Neural cell (in vitro differentiated cells): ENCODE results near the gene NGEF. TPM values are rescaled to one million over a fixed set of nuclear protein-coding genes. Genes with fewer than 3 reads are reported as not detected.

Experiments used
- H2AFZ ChIP-seq: fragments of 200-600, 300-800 bp; sonication (generic), shearing (Covaris generic); 2 replicates; pipeline ENCODE4 v1.6.0; 2014; ENCODE audit warnings: low read depth, mild to moderate bottlenecking, antibody characterized with exemption, low read length, moderate library complexity
- H3F3A ChIP-seq: fragments of 200-600 bp; shearing (Covaris generic); 2 replicates; pipeline ENCODE4 v1.6.1; 2016; ENCODE audit warnings: mild to moderate bottlenecking, moderate library complexity, mixed read lengths, antibody characterized with exemption, low read length; ENCODE audit not compliant: insufficient read depth, poor library complexity, severe bottlenecking
- H3K27ac ChIP-seq: fragments of 200-600, 300-800 bp; sonication (generic), shearing (Covaris generic); 2 replicates; pipeline ENCODE4 v1.5.1; 2014; ENCODE audit warnings: mild to moderate bottlenecking, low read length, moderate library complexity
- H3K27me3 ChIP-seq: fragments of 300-800, 200-600 bp; sonication (generic), shearing (Covaris generic); 2 replicates; pipeline ENCODE4 v1.6.0; 2014; ENCODE audit warnings: mild to moderate bottlenecking, low read depth, low read length, moderate library complexity; ENCODE audit not compliant: insufficient read depth
- H3K36me3 ChIP-seq: fragments of 300-800, 200-600 bp; sonication (generic), shearing (Covaris generic); 2 replicates; pipeline ENCODE4 v1.5.1; 2014; ENCODE audit warnings: mild to moderate bottlenecking, antibody characterized with exemption, low read length, moderate library complexity; ENCODE audit not compliant: insufficient read depth
- H3K4me2 ChIP-seq: fragments of 300-800, 200-600 bp; sonication (generic), shearing (Covaris generic); 2 replicates; pipeline ENCODE4 v1.6.0; 2014; ENCODE audit warnings: mild to moderate bottlenecking, low read length
- H3K4me3 ChIP-seq: fragments of 300-800, 200-600 bp; sonication (generic), shearing (Covaris generic); 2 replicates; pipeline ENCODE4 v1.5.1; 2014; ENCODE audit warnings: mild to moderate bottlenecking, low read length, moderate library complexity
- H3K79me2 ChIP-seq: fragments of 200-600 bp; shearing (Covaris generic); replicated peaks from 2 replicates; pipeline ENCODE4 v1.6.0; 2014; ENCODE audit warnings: mild to moderate bottlenecking, low read length, moderate library complexity; ENCODE audit not compliant: insufficient read depth
- H3K9ac ChIP-seq: fragments of 300-800, 200-600 bp; sonication (generic), shearing (Covaris generic); 2 replicates; pipeline ENCODE4 v1.6.1; 2016; ENCODE audit warnings: mild to moderate bottlenecking, low read length, mixed read lengths
- H3K9me2 ChIP-seq: fragments of 200-600 bp; shearing (Covaris generic); 2 replicates; pipeline ENCODE4 v1.6.1; 2016; ENCODE audit warnings: mild to moderate bottlenecking, low read length, mixed read lengths; ENCODE audit not compliant: insufficient read depth
- H3K9me3 ChIP-seq: fragments of 200-600, 300-800 bp; sonication (generic), shearing (Covaris generic); 2 replicates; pipeline ENCODE4 v1.6.1; 2016; ENCODE audit warnings: mild to moderate bottlenecking, mixed run types, low read length, moderate library complexity, mixed read lengths
- H4K20me1 ChIP-seq: fragments of 200-600 bp; shearing (Covaris generic); 2 replicates; pipeline ENCODE4 v1.6.1; 2016; ENCODE audit warnings: mild to moderate bottlenecking, mixed run types; ENCODE audit not compliant: insufficient read depth
- EP300 ChIP-seq: fragments of 450-650 bp; conservative IDR thresholded peaks from 2 replicates; pipeline ENCODE4 v1.6.1; 2014; ENCODE audit warnings: antibody characterized with exemption, mild to moderate bottlenecking, moderate library complexity; ENCODE audit not compliant: poor library complexity, severe bottlenecking
- EZH2 ChIP-seq: fragments of 200-600, 300-800 bp; shearing (Covaris generic), sonication (generic); IDR thresholded peaks from 2 replicates; pipeline ENCODE4 v1.6.1; 2014; ENCODE audit warnings: antibody characterized with exemption, low read length, borderline replicate concordance, mild to moderate bottlenecking; ENCODE audit not compliant: insufficient read depth, poor library complexity, severe bottlenecking
- MXI1 ChIP-seq: fragments of 450-650 bp; conservative IDR thresholded peaks from 2 replicates; pipeline ENCODE4 v1.6.1; 2014; ENCODE audit warnings: antibody characterized with exemption, mild to moderate bottlenecking; ENCODE audit not compliant: poor library complexity, severe bottlenecking
- POLR2AphosphoS5 ChIP-seq: IDR thresholded peaks from 2 replicates; pipeline ENCODE4 v1.6.1; 2012
- RAD21 ChIP-seq: fragments of 450-650 bp; conservative IDR thresholded peaks from 2 replicates; pipeline ENCODE4 v1.6.1; 2014; ENCODE audit warnings: antibody characterized with exemption, mild to moderate bottlenecking, moderate library complexity
- REST ChIP-seq: IDR thresholded peaks from 2 replicates; pipeline ENCODE4 v1.6.1; 2012; ENCODE audit warnings: borderline replicate concordance
- SMC3 ChIP-seq: fragments of 450-650 bp; conservative IDR thresholded peaks from 2 replicates; pipeline ENCODE4 v1.6.1; 2014; ENCODE audit warnings: antibody characterized with exemption, mild to moderate bottlenecking, moderate library complexity; ENCODE audit not compliant: poor library complexity
- TAF1 ChIP-seq: IDR thresholded peaks from 2 replicates; pipeline ENCODE4 v1.6.1; 2012; ENCODE audit warnings: low read depth
- polyA plus RNA-seq: library from polyadenylated mRNA; depleted of rRNA; stranded (reverse); fragments of >200 nt; gene quantifications from 2 replicates; pipeline ENCODE4 v1.2.3, GENCODE V29; 2014

NGEF gene
- polyA plus RNA-seq, 1 donor from 2014 or later = 5.2 TPM

- Histone ChIP-seq H3K9ac (no peak overlapping the region), H3K4me2 (no peak overlapping the region), H3K79me2 (no peaks in the 10 kb centered on the region), H3K9me3 (no peaks in the 10 kb centered on the region), H2AFZ (no peak overlapping the region), H3K27me3 (no peaks in the 10 kb centered on the region), H3K27ac (no peak overlapping the region), H3K36me3 (no peaks in the 10 kb centered on the region), H3K9me2 (no peaks in the 10 kb centered on the region), H3K4me3 (no peak overlapping the region), H4K20me1 (no peaks in the 10 kb centered on the region), H3F3A (no peaks in the 10 kb centered on the region)
- TF ChIP-seq RAD21 (no peak), POLR2AphosphoS5 (no peak), MXI1 (no peak), EZH2 (no peak), EP300 (no peak)
Observed at GRCh38 chr2:232869138-232870017, 143.7 kb downstream of the NGEF start.

DNA sequence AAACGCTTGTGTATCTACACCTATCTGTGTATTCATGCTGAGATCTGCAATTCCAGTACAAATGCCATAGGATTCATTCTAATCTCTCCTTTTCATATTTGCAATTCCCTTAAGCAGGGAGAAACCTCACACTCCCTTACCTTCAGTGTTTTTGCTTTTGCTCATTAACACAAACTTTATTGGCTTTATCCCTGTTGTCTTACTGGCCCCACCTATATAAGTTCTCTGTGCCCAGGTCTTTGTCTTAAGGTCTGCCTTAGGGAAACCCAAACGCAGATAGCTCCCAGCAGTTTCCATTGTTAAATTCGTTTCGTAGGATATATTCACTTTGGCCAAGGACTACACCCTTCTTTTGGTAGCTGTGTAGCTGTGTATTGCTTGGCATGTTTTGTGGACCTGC lies 147.0 kb downstream of the NGEF start:
- no peak overlapping the region for H3K4me2 ChIP-seq
- H3K4me3 ChIP-seq = no peak overlapping the region
- H3K9ac ChIP-seq = no peak overlapping the region
- TF ChIP-seq EP300 (no peak), TAF1 (no peak), MXI1 (no peak)
- H3K36me3 ChIP-seq = no peaks in the 10 kb centered on the region
- no peaks in the 10 kb centered on the region for H3F3A ChIP-seq
- H3K9me3 ChIP-seq = no peaks in the 10 kb centered on the region
- H4K20me1 ChIP-seq = no peaks in the 10 kb centered on the region
- no peaks in the 10 kb centered on the region for H3K79me2 ChIP-seq
- H3K27ac ChIP-seq = no peak overlapping the region
- H3K27me3 ChIP-seq = no peaks in the 10 kb centered on the region
- H2AFZ ChIP-seq = no peak overlapping the region
- H3K9me2 ChIP-seq = no peaks in the 10 kb centered on the region

GRCh38 chr2:232865165-232865564 lies 147.9 kb downstream of the NGEF start:
- H3K27ac ChIP-seq = no peak overlapping the region
- H3K9me2 ChIP-seq = no peaks in the 10 kb centered on the region
- no peaks in the 10 kb centered on the region for H3K79me2 ChIP-seq
- TF ChIP-seq SMC3 (no peak), EP300 (no peak), POLR2AphosphoS5 (no peak), TAF1 (no peak)
- H3K36me3 ChIP-seq = no peaks in the 10 kb centered on the region
- no peaks in the 10 kb centered on the region for H3K27me3 ChIP-seq
- H3F3A ChIP-seq = no peaks in the 10 kb centered on the region
- no peaks in the 10 kb centered on the region for H4K20me1 ChIP-seq
- no peak overlapping the region for H2AFZ ChIP-seq
- no peaks in the 10 kb centered on the region for H3K9me3 ChIP-seq
- H3K4me2 ChIP-seq = no peak overlapping the region
- H3K4me3 ChIP-seq = no peak overlapping the region
- H3K9ac ChIP-seq = no peak overlapping the region

DNA sequence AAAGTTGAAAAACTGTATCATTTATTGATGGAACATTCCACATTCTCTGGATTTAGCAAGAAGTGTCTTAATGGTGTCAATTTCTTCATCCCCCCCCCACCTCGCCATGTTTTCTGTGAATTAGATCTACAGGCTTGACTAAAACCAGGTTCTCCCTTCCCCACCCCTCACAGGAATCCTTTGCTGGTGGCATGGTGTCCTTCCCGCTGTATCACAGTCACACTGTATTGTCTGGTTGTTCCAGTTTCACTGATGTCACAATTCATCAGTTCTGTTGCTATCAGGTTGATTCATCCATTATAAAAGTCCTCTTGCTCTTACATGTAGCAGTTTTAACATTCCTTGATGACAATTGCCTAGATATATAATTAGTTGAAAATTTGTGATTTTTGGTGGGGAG lies 149.1 kb downstream of the NGEF start:
- no peak overlapping the region for H3K27ac ChIP-seq
- no peak overlapping the region for H3K4me2 ChIP-seq
- no peaks in the 10 kb centered on the region for H3K9me2 ChIP-seq
- no peaks in the 10 kb centered on the region for H4K20me1 ChIP-seq
- H3F3A ChIP-seq = no peaks in the 10 kb centered on the region
- H3K36me3 ChIP-seq = peaks cover 8% of the 10 kb centered on the region
- no peak overlapping the region for H2AFZ ChIP-seq
- no peak for TF ChIP-seq REST
- no peak for TF ChIP-seq SMC3
- H3K9ac ChIP-seq = no peak overlapping the region
- no peaks in the 10 kb centered on the region for H3K9me3 ChIP-seq
- H3K4me3 ChIP-seq = no peak overlapping the region
- H3K27me3 ChIP-seq = no peaks in the 10 kb centered on the region
- no peaks in the 10 kb centered on the region for H3K79me2 ChIP-seq
